Gastroesophageal sphincter (tissue), 4 donors: ENCODE measurements around the gene SLC12A8. TPM values are rescaled to one million over a fixed set of nuclear protein-coding genes. Genes with fewer than 3 reads are reported as not detected.

ENCODE experiments used
- ATAC-seq: fragments of 150-250 bp; one replicate; pipeline ENCODE4 v1.9.1; 2016; ENCODE audit warnings: mild to moderate bottlenecking, moderate library complexity
- H3K27ac ChIP-seq, 4 donors: fragments of 200-600 bp; sonication (generic) in 3 of 4; 1 replicate in 3 of 4; 2 replicates in 1 of 4; pipeline ENCODE4 v1.5.1; 2016 to 2019
- H3K27me3 ChIP-seq: fragments of 200-600 bp; sonication (generic); one replicate; pipeline ENCODE4 v1.5.1; 2019
- H3K36me3 ChIP-seq, 2 donors: fragments of 200-600 bp; sonication (generic); one replicate each; pipeline ENCODE4 v1.5.1; 2019; ENCODE audit warnings: control low read depth in 1 of 2
- H3K4me1 ChIP-seq, 3 donors: fragments of 200-600 bp; sonication (generic); 1 replicate in 2 of 3; 2 replicates in 1 of 3; pipeline ENCODE4 v1.5.1; 2016 to 2019; ENCODE audit warnings: control low read depth in 2 of 3
- H3K4me3 ChIP-seq, 2 donors: fragments of 200-600 bp; sonication (generic); one replicate each; pipeline ENCODE4 v1.5.1; 2019; ENCODE audit warnings: mild to moderate bottlenecking in 1 of 2, moderate library complexity in 1 of 2
- H3K9me3 ChIP-seq, 3 donors: fragments of 200-600 bp; sonication (generic); one replicate each; pipeline ENCODE4 v1.5.1; 2017 to 2019; ENCODE audit warnings: control low read depth in 2 of 3
- CTCF ChIP-seq, 4 experiments: fragments of 200-600 bp in 2 of 4; fragments of 450-650 bp in 2 of 4; sonication (generic) in 1 of 4; IDR thresholded peaks; one replicate each; pipeline ENCODE4 v1.5.1; 2017 to 2019; ENCODE audit warnings: antibody characterized with exemption in 4 of 4, mild to moderate bottlenecking in 2 of 4, moderate library complexity in 2 of 4
- EP300 ChIP-seq: sonication (generic); formaldehyde crosslinking; IDR thresholded peaks from one replicate; pipeline ENCODE4 v1.6.1; 2017; ENCODE audit warnings: antibody characterized with exemption, mild to moderate bottlenecking
- POLR2A ChIP-seq, 2 donors: fragments of 450-650 bp; IDR thresholded peaks; one replicate each; pipeline ENCODE4 v1.6.1; 2017; ENCODE audit warnings: antibody characterized with exemption in 2 of 2, mild to moderate bottlenecking in 2 of 2, moderate library complexity in 1 of 2
- POLR2AphosphoS5 ChIP-seq: sonication (generic); formaldehyde crosslinking; IDR thresholded peaks from one replicate; pipeline ENCODE4 v1.6.1; 2017; ENCODE audit warnings: antibody characterized with exemption
- WGBS, 2 donors: methylation state at CpG; one replicate each; pipeline ENCODE4 v1.1.5; 2018; ENCODE audit warnings: low coverage in 1 of 2; 5-methylcytosine and 5-hydroxymethylcytosine counted together
- total RNA-seq, 4 donors: library from RNA; depleted of rRNA; stranded (reverse); fragments of >200 nt; gene quantifications; one replicate each; pipeline ENCODE4 v1.1.0, GENCODE V29; 2016

SLC12A8 gene
- total RNA-seq, 4 donors from 2014 or later: 0.13 to 2.3 (median 0.54) TPM; not detected in 1

DNA sequence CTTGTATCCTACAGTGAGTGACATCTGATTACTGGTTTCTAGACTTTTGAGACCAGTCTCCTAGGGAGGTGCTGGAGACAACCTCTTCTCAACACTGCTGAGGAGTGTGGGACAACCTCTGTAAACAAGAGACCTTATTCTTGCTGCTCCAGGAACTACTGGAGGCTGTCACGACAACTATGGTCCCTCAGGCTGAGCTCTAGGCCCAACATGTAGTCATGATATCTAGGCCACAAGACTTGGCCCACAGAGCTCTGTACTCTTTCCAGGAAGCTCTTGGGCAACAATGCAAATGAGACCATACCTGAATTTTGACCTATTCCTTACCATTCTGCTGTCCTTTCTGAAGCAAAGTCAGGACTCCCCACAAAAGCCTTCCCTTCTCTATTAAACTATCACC, 132.5 kb downstream of the SLC12A8 start:
- Histone ChIP-seq H3K27ac (no peak overlapping the region), H3K27me3 (no peaks in the 10 kb centered on the region), H3K4me3 (no peak overlapping the region), H3K36me3 (no peaks in the 10 kb centered on the region), H3K9me3 (no peaks in the 10 kb centered on the region), H3K4me1 (no peaks in the 10 kb centered on the region)
- ATAC-seq: no peak
- TF ChIP-seq POLR2AphosphoS5 (no peak), EP300 (no peak), CTCF (IDR thresholded peaks at IDR 0.05) (no peak), POLR2A (IDR thresholded peaks at IDR 0.05) (no peak)
- WGBS, 2 donors: 100% methylated on average over 1 of the region's 1 CpG

DNA sequence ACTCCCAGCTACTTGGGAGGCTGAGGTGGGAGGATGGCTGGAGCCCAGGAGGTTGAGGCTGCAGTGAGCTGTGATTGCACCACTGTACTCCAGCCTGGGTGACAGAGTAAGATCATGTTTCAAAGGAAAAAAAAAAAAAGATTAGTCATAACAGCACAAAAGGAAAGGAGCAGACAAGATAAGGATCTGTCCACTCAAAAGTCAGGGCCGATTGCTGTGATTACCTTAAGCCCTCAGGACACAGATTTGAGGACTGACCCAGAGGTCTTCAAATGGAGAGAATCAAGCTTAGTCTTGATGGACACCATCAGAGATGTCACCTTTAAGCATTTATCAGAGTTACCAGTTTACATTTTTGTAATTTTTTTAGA, 132.9 kb downstream of the SLC12A8 start:
- ATAC-seq: no peak

DNA sequence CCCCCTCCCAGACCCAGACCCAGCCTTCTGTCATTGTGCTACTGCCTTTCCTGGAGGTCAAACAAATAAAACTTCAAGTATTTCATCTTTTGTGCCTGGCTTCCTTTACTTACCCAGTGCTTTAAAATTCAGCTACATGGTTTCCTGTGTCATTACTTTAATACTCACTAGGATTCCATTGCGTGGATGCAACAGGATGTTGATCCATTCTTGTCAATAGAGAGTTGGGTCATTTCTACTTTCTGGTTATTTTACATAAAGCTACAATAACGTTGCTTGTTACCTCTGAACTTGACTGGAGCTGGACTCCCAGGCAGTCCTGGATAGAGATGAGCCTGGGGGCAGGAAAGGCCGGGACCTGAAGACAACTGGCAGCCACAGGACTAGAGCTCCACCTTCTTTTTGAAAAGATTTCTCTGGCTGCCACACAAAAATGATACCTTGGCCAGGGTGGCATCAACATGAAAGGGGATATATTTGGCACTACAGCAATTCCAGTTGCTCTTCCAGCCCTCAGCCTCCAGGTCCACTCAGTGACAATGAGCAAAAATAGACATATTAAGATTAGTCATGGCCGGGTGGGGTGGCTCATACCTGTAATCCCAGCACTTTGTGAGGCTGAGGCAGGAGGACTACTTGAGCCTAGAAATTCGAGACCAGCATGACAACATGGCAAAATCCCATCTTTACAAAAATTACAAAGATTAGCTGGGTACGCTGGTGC, 133.4 kb downstream of the SLC12A8 start:
- ATAC-seq: no peak
- H3K27me3 ChIP-seq: no peaks in the 10 kb centered on the region
- H3K9me3 ChIP-seq: no peaks in the 10 kb centered on the region
- no peaks in the 10 kb centered on the region for H3K4me1 ChIP-seq
- TF ChIP-seq EP300 (no peak), POLR2AphosphoS5 (no peak), POLR2A (IDR thresholded peaks at IDR 0.05) (no peak), CTCF (IDR thresholded peaks at IDR 0.05) (no peak)
- 86 to 100% methylated on average over 1 to 4 of the region's 6 CpGs for WGBS, 2 donors
- H3K36me3 ChIP-seq: no peaks in the 10 kb centered on the region
- no peak overlapping the region for H3K4me3 ChIP-seq
- H3K27ac ChIP-seq: no peak overlapping the region

More for the DNA sequence above, 132.9 kb downstream of the SLC12A8 start:
- Histone ChIP-seq H3K36me3 (no peaks in the 10 kb centered on the region), H3K4me3 (no peak overlapping the region), H3K9me3 (no peaks in the 10 kb centered on the region), H3K27me3 (no peaks in the 10 kb centered on the region), H3K27ac (no peak overlapping the region), H3K4me1 (no peaks in the 10 kb centered on the region)
- TF ChIP-seq CTCF (IDR thresholded peaks at IDR 0.05) (no peak), EP300 (no peak), POLR2AphosphoS5 (no peak), POLR2A (IDR thresholded peaks at IDR 0.05) (no peak)
- 71 to 82% methylated on average over 1 of the region's 1 CpG for WGBS, 2 donors

DNA sequence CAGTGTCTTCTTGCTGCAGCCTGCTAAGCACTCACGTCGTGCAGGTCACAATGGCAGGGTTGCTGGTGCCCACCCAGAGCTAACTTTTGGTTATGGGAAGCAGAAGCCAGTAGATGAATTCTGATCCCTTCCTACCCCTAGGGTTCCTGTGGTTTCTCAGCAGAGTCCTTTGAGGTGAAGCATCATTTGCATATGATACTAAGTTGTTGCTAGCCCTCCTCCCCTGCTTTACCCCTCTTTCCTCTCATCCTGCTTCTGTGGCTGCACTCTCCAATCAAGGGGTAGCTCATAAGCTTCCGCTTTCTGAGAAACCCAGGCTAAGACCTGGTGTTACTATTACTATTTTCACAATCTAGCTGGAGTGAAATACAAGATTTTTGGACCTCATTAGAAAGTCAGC, 134.7 kb downstream of the SLC12A8 start:
- WGBS, 2 donors: 79 to 89% methylated on average over 3 of the region's 3 CpGs

More for the DNA sequence above, 134.7 kb downstream of the SLC12A8 start:
- no peak for ATAC-seq
- no peaks in the 10 kb centered on the region for H3K27me3 ChIP-seq
- H3K4me3 ChIP-seq: no peak overlapping the region
- H3K9me3 ChIP-seq: no peaks in the 10 kb centered on the region
- TF ChIP-seq EP300: no peak
- no peak for TF ChIP-seq POLR2A (IDR thresholded peaks at IDR 0.05)
- no peak for TF ChIP-seq POLR2AphosphoS5
- TF ChIP-seq CTCF (IDR thresholded peaks at IDR 0.05): no peak
- no peak overlapping the region for H3K27ac ChIP-seq
- H3K4me1 ChIP-seq: no peaks in the 10 kb centered on the region
- H3K36me3 ChIP-seq: no peaks in the 10 kb centered on the region
